ENCODE measurements around the gene GYS1.

Gene GYS1

DNA sequence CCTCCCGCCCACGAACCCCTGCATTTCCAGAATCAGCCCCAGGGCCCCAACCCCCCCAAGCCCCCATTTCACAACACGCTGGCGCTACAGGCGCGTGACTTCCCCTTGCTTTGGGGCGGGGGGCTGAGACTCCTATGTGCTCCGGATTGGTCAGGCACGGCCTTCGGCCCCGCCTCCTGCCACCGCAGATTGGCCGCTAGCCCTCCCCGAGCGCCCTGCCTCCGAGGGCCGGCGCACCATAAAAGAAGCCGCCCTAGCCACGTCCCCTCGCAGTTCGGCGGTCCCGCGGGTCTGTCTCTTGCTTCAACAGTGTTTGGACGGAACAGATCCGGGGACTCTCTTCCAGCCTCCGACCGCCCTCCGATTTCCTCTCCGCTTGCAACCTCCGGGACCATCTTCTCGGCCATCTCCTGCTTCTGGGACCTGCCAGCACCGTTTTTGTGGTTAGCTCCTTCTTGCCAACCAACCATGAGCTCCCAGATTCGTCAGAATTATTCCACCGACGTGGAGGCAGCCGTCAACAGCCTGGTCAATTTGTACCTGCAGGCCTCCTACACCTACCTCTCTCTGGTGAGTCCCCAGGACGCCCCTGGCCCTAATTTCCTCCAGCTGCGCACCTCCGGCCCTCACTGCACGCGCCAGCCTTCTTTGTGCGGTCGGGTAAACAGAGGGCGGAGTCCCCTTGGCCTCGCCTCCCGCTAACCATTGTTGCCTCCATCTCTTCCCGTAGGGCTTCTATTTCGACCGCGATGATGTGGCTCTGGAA lies 27.9 kb downstream of the GYS1 start, which contains the start of gene FTL (continued):
- TF ChIP-seq, protein P1, sequence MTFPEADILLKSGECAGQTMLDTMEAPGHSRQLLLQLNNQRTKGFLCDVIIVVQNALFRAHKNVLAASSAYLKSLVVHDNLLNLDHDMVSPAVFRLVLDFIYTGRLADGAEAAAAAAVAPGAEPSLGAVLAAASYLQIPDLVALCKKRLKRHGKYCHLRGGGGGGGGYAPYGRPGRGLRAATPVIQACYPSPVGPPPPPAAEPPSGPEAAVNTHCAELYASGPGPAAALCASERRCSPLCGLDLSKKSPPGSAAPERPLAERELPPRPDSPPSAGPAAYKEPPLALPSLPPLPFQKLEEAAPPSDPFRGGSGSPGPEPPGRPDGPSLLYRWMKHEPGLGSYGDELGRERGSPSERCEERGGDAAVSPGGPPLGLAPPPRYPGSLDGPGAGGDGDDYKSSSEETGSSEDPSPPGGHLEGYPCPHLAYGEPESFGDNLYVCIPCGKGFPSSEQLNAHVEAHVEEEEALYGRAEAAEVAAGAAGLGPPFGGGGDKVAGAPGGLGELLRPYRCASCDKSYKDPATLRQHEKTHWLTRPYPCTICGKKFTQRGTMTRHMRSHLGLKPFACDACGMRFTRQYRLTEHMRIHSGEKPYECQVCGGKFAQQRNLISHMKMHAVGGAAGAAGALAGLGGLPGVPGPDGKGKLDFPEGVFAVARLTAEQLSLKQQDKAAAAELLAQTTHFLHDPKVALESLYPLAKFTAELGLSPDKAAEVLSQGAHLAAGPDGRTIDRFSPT (tag by site-specific recombination; IDR thresholded peaks at IDR 0.05) = no peak
- TF ChIP-seq ZNF19 (tag by site-specific recombination; IDR thresholded peaks at IDR 0.05; ENCODE audit: low read depth) = no peak
- TF ChIP-seq MEIS1 (CRISPR knock-in tag; IDR thresholded peaks at IDR 0.05; ENCODE audit: borderline replicate concordance) = no peak
- TF ChIP-seq, protein P2, sequence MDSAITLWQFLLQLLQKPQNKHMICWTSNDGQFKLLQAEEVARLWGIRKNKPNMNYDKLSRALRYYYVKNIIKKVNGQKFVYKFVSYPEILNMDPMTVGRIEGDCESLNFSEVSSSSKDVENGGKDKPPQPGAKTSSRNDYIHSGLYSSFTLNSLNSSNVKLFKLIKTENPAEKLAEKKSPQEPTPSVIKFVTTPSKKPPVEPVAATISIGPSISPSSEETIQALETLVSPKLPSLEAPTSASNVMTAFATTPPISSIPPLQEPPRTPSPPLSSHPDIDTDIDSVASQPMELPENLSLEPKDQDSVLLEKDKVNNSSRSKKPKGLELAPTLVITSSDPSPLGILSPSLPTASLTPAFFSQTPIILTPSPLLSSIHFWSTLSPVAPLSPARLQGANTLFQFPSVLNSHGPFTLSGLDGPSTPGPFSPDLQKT (IDR thresholded peaks at IDR 0.05; ENCODE audit: borderline replicate concordance, low read depth, low read length) = no peak
- TF ChIP-seq KLF1 (tag by site-specific recombination; IDR thresholded peaks at IDR 0.05) = peak; percentile 25
- TF ChIP-seq, protein P3, sequence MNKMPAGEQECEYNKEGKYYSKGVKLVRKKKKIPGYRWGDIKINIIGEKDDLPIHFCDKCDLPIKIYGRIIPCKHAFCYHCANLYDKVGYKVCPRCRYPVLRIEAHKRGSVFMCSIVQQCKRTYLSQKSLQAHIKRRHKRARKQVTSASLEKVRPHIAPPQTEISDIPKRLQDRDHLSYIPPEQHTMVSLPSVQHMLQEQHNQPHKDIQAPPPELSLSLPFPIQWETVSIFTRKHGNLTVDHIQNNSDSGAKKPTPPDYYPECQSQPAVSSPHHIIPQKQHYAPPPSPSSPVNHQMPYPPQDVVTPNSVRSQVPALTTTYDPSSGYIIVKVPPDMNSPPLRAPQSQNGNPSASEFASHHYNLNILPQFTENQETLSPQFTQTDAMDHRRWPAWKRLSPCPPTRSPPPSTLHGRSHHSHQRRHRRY (tag by site-specific recombination; IDR thresholded peaks at IDR 0.05) = no peak
- TF ChIP-seq, protein P4, sequence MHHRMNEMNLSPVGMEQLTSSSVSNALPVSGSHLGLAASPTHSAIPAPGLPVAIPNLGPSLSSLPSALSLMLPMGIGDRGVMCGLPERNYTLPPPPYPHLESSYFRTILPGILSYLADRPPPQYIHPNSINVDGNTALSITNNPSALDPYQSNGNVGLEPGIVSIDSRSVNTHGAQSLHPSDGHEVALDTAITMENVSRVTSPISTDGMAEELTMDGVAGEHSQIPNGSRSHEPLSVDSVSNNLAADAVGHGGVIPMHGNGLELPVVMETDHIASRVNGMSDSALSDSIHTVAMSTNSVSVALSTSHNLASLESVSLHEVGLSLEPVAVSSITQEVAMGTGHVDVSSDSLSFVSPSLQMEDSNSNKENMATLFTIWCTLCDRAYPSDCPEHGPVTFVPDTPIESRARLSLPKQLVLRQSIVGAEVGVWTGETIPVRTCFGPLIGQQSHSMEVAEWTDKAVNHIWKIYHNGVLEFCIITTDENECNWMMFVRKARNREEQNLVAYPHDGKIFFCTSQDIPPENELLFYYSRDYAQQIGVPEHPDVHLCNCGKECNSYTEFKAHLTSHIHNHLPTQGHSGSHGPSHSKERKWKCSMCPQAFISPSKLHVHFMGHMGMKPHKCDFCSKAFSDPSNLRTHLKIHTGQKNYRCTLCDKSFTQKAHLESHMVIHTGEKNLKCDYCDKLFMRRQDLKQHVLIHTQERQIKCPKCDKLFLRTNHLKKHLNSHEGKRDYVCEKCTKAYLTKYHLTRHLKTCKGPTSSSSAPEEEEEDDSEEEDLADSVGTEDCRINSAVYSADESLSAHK (tag by site-specific recombination; IDR thresholded peaks at IDR 0.05) = peak; percentile 34
- TF ChIP-seq, protein P5, sequence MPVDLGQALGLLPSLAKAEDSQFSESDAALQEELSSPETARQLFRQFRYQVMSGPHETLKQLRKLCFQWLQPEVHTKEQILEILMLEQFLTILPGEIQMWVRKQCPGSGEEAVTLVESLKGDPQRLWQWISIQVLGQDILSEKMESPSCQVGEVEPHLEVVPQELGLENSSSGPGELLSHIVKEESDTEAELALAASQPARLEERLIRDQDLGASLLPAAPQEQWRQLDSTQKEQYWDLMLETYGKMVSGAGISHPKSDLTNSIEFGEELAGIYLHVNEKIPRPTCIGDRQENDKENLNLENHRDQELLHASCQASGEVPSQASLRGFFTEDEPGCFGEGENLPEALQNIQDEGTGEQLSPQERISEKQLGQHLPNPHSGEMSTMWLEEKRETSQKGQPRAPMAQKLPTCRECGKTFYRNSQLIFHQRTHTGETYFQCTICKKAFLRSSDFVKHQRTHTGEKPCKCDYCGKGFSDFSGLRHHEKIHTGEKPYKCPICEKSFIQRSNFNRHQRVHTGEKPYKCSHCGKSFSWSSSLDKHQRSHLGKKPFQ (tag by site-specific recombination; IDR thresholded peaks at IDR 0.05) = no peak
- peak; percentile 45; the same call in 1 of the 2 replicates for TF ChIP-seq ZNF629 (tag by site-specific recombination; IDR thresholded peaks at IDR 0.05)
- TF ChIP-seq ZNF776 (tag by site-specific recombination; IDR thresholded peaks at IDR 0.05; ENCODE audit: borderline replicate concordance) = no peak
- no peak for TF ChIP-seq ZNF404 (tag by site-specific recombination; IDR thresholded peaks at IDR 0.05)
- TF ChIP-seq, protein P6, sequence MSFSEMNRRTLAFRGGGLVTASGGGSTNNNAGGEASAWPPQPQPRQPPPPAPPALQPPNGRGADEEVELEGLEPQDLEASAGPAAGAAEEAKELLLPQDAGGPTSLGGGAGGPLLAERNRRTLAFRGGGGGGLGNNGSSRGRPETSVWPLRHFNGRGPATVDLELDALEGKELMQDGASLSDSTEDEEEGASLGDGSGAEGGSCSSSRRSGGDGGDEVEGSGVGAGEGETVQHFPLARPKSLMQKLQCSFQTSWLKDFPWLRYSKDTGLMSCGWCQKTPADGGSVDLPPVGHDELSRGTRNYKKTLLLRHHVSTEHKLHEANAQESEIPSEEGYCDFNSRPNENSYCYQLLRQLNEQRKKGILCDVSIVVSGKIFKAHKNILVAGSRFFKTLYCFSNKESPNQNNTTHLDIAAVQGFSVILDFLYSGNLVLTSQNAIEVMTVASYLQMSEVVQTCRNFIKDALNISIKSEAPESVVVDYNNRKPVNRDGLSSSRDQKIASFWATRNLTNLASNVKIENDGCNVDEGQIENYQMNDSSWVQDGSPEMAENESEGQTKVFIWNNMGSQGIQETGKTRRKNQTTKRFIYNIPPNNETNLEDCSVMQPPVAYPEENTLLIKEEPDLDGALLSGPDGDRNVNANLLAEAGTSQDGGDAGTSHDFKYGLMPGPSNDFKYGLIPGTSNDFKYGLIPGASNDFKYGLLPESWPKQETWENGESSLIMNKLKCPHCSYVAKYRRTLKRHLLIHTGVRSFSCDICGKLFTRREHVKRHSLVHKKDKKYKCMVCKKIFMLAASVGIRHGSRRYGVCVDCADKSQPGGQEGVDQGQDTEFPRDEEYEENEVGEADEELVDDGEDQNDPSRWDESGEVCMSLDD (tag by site-specific recombination; IDR thresholded peaks at IDR 0.05) = no peak; the same call in none of the 2 replicates
- peak; percentile 50 for TF ChIP-seq ZNF10 (tag by site-specific recombination; IDR thresholded peaks at IDR 0.05)
- no peak for TF ChIP-seq ZNF571 (tag by site-specific recombination; IDR thresholded peaks at IDR 0.05)
- no peak for TF ChIP-seq ZNF548 (tag by site-specific recombination; IDR thresholded peaks at IDR 0.05)
- TF ChIP-seq ZNF175 (tag by site-specific recombination; IDR thresholded peaks at IDR 0.05) = no peak
- TF ChIP-seq YY2 (tag by site-specific recombination; IDR thresholded peaks at IDR 0.05) = no peak; the same call in none of the 2 replicates
- no peak for TF ChIP-seq ZNF114 (tag by site-specific recombination; IDR thresholded peaks at IDR 0.05)
- TF ChIP-seq, protein P7, sequence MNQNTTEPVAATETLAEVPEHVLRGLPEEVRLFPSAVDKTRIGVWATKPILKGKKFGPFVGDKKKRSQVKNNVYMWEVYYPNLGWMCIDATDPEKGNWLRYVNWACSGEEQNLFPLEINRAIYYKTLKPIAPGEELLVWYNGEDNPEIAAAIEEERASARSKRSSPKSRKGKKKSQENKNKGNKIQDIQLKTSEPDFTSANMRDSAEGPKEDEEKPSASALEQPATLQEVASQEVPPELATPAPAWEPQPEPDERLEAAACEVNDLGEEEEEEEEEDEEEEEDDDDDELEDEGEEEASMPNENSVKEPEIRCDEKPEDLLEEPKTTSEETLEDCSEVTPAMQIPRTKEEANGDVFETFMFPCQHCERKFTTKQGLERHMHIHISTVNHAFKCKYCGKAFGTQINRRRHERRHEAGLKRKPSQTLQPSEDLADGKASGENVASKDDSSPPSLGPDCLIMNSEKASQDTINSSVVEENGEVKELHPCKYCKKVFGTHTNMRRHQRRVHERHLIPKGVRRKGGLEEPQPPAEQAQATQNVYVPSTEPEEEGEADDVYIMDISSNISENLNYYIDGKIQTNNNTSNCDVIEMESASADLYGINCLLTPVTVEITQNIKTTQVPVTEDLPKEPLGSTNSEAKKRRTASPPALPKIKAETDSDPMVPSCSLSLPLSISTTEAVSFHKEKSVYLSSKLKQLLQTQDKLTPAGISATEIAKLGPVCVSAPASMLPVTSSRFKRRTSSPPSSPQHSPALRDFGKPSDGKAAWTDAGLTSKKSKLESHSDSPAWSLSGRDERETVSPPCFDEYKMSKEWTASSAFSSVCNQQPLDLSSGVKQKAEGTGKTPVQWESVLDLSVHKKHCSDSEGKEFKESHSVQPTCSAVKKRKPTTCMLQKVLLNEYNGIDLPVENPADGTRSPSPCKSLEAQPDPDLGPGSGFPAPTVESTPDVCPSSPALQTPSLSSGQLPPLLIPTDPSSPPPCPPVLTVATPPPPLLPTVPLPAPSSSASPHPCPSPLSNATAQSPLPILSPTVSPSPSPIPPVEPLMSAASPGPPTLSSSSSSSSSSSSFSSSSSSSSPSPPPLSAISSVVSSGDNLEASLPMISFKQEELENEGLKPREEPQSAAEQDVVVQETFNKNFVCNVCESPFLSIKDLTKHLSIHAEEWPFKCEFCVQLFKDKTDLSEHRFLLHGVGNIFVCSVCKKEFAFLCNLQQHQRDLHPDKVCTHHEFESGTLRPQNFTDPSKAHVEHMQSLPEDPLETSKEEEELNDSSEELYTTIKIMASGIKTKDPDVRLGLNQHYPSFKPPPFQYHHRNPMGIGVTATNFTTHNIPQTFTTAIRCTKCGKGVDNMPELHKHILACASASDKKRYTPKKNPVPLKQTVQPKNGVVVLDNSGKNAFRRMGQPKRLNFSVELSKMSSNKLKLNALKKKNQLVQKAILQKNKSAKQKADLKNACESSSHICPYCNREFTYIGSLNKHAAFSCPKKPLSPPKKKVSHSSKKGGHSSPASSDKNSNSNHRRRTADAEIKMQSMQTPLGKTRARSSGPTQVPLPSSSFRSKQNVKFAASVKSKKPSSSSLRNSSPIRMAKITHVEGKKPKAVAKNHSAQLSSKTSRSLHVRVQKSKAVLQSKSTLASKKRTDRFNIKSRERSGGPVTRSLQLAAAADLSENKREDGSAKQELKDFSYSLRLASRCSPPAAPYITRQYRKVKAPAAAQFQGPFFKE (tag by site-specific recombination; IDR thresholded peaks at IDR 0.05; ENCODE audit: borderline replicate concordance) = no peak
- TF ChIP-seq ZSCAN30 (tag by site-specific recombination; IDR thresholded peaks at IDR 0.05) = 0 out of 2 replicates have a peak, but pooled peaks have one; percentile 42
- TF ChIP-seq ZNF169 (tag by site-specific recombination; IDR thresholded peaks at IDR 0.05) = no peak; the same call in 1 of the 2 replicates

Measured in HEK293 (cell line).